Neural progenitor cell (in vitro differentiated cells): ENCODE results near the gene TBC1D1. TPM values are rescaled to one million over a fixed set of nuclear protein-coding genes. Genes with fewer than 3 reads are reported as not detected.

Experiments
- DNase-seq: peaks from one replicate; pipeline ENCODE4 v3.0.0-alpha.2; 2016; ENCODE audit warnings: low spot score
- H2AFZ ChIP-seq: fragments of 200-600 bp; sonication (generic); replicated peaks from 2 replicates; pipeline ENCODE4 v1.6.1; 2016; ENCODE audit warnings: antibody characterized with exemption
- H3F3A ChIP-seq: fragments of 200-600 bp; sonication (generic); 2 replicates; pipeline ENCODE4 v1.6.1; 2016; ENCODE audit warnings: antibody characterized with exemption, low read depth
- H3K27ac ChIP-seq: fragments of 200-600 bp; sonication (generic); 2 replicates; pipeline ENCODE4 v1.5.1; 2016; ENCODE audit warnings: mild to moderate bottlenecking
- H3K27me3 ChIP-seq: fragments of 200-600 bp; sonication (generic); 2 replicates; pipeline ENCODE4 v1.6.1; 2016; ENCODE audit warnings: mild to moderate bottlenecking, moderate library complexity
- H3K36me3 ChIP-seq: fragments of 200-600 bp; sonication (generic); 2 replicates; pipeline ENCODE4 v1.5.1; 2016
- H3K4me1 ChIP-seq: fragments of 200-600 bp; sonication (generic); 2 replicates; pipeline ENCODE4 v1.6.1; 2016; ENCODE audit warnings: mixed run types
- H3K4me2 ChIP-seq: fragments of 200-600 bp; sonication (generic); 2 replicates; pipeline ENCODE4 v1.6.1; 2016
- H3K4me3 ChIP-seq: fragments of 200-600 bp; sonication (generic); 2 replicates; pipeline ENCODE4 v1.5.1; 2016
- H3K79me2 ChIP-seq: fragments of 200-600 bp; sonication (generic); 2 replicates; pipeline ENCODE4 v1.6.1; 2016; ENCODE audit warnings: low read depth
- H3K9ac ChIP-seq: fragments of 200-600 bp; sonication (generic); 2 replicates; pipeline ENCODE4 v1.6.1; 2016
- H3K9me3 ChIP-seq: fragments of 200-600 bp; sonication (generic); 2 replicates; pipeline ENCODE4 v1.5.1; 2016; ENCODE audit warnings: low read depth
- H4K20me1 ChIP-seq: fragments of 200-600 bp; sonication (generic); 2 replicates; pipeline ENCODE4 v1.6.1; 2016; ENCODE audit warnings: low read depth
- H3K27ac Mint-ChIP-seq: 3 replicates; pipeline ENCODE4 v1.8.0; 2021; ENCODE audit warnings: mixed read lengths
- H3K27me3 Mint-ChIP-seq: 2 replicates; pipeline ENCODE4 v1.8.0; 2022; ENCODE audit warnings: low read depth, mild to moderate bottlenecking, inconsistent platforms, moderate library complexity, mixed read lengths; ENCODE audit not compliant: insufficient read depth
- H3K36me3 Mint-ChIP-seq: 3 replicates; pipeline ENCODE4 v1.8.0; 2021; ENCODE audit warnings: mixed read lengths
- H3K4me1 Mint-ChIP-seq: 3 replicates; pipeline ENCODE4 v1.8.0; 2021; ENCODE audit warnings: mixed read lengths
- H3K4me3 Mint-ChIP-seq: 3 replicates; pipeline ENCODE4 v1.8.0; 2021; ENCODE audit warnings: mild to moderate bottlenecking, moderate library complexity, mixed read lengths
- H3K9me3 Mint-ChIP-seq: 3 replicates; pipeline ENCODE4 v1.8.0; 2020; ENCODE audit warnings: mixed read lengths
- CTCF ChIP-seq: fragments of 200-600 bp; sonication (generic); IDR thresholded peaks from 2 replicates; pipeline ENCODE4 v1.5.1; 2017; ENCODE audit warnings: antibody characterized with exemption, mild to moderate bottlenecking
- EZH2 ChIP-seq: fragments of 200-600 bp; sonication (generic); IDR thresholded peaks from 2 replicates; pipeline ENCODE4 v1.6.1; 2017; ENCODE audit warnings: antibody characterized with exemption, mild to moderate bottlenecking, moderate library complexity
- EZH2phosphoT487 ChIP-seq: fragments of 200-600 bp; sonication (generic); IDR thresholded peaks from 2 replicates; pipeline ENCODE4 v1.6.1; 2017; ENCODE audit warnings: antibody characterized with exemption
- total RNA-seq: library from RNA; depleted of rRNA; stranded (reverse); fragments of >200 nt; gene quantifications from 2 replicates; pipeline ENCODE4 v1.2.3, GENCODE V29; 2015; ENCODE audit warnings: low replicate concordance

Gene TBC1D1
- total RNA-seq, 1 donor from 2014 or later, result 208 TPM

GRCh38 chr4:38099020-38099600, 208.2 kb downstream of the TBC1D1 start:
- Histone ChIP-seq H3K4me2 (no peak overlapping the region), H3F3A (no peaks in the 10 kb centered on the region), H3K4me1 (peaks cover 5% of the 10 kb centered on the region), H3K27ac (no peak overlapping the region), H3K79me2 (no peaks in the 10 kb centered on the region), H3K27me3 (no peaks in the 10 kb centered on the region), H4K20me1 (no peaks in the 10 kb centered on the region), H3K9me3 (no peaks in the 10 kb centered on the region), H3K9ac (no peak overlapping the region), H3K36me3 (no peaks in the 10 kb centered on the region), H3K4me3 (no peak overlapping the region), H2AFZ (no peak overlapping the region)
- Mint-ChIP-seq H3K9me3 (no peaks in the 10 kb centered on the region), H3K4me1 (peaks cover 9% of the 10 kb centered on the region), H3K4me3 (no peak overlapping the region), H3K27ac (no peak overlapping the region), H3K36me3 (peaks cover 28% of the 10 kb centered on the region), H3K27me3 (peaks cover 1% of the 10 kb centered on the region)
- DNase-seq, result no peak
- no peak for TF ChIP-seq CTCF
- TF ChIP-seq EZH2, result no peak
- TF ChIP-seq EZH2phosphoT487, result no peak

- no peaks in the 10 kb centered on the region for H3K27me3 ChIP-seq
- no peaks in the 10 kb centered on the region for H3F3A ChIP-seq
- H3K27me3 Mint-ChIP-seq, result peaks cover 3% of the 10 kb centered on the region
- H3K4me3 Mint-ChIP-seq, result no peak overlapping the region
- H3K4me2 ChIP-seq, result no peak overlapping the region
- H4K20me1 ChIP-seq, result no peaks in the 10 kb centered on the region
- no peaks in the 10 kb centered on the region for H3K4me1 ChIP-seq
- H3K9me3 ChIP-seq, result no peaks in the 10 kb centered on the region
- H3K4me1 Mint-ChIP-seq, result peaks cover 3% of the 10 kb centered on the region
- no peak overlapping the region for H2AFZ ChIP-seq
- H3K79me2 ChIP-seq, result no peaks in the 10 kb centered on the region
- H3K9ac ChIP-seq, result no peak overlapping the region
- no peaks in the 10 kb centered on the region for H3K9me3 Mint-ChIP-seq
- no peaks in the 10 kb centered on the region for H3K36me3 ChIP-seq
- no peak overlapping the region for H3K4me3 ChIP-seq
- no peak overlapping the region for H3K27ac ChIP-seq
- peak overlapping the region; percentile 36 for H3K27ac Mint-ChIP-seq
- H3K36me3 Mint-ChIP-seq, result peaks cover 29% of the 10 kb centered on the region
- DNase-seq, result no peak
- TF ChIP-seq EZH2 (no peak), CTCF (no peak), EZH2phosphoT487 (no peak)
Observed at GRCh38 chr4:38099908-38100407, 209.1 kb downstream of the TBC1D1 start.

GRCh38 chr4:38100474-38101255, 209.8 kb downstream of the TBC1D1 start:
- H4K20me1 ChIP-seq, result no peaks in the 10 kb centered on the region
- no peak overlapping the region for H3K4me2 ChIP-seq
- no peak for TF ChIP-seq EZH2phosphoT487
- no peak for TF ChIP-seq EZH2
- TF ChIP-seq CTCF, result no peak
- H3F3A ChIP-seq, result no peaks in the 10 kb centered on the region
- no peaks in the 10 kb centered on the region for H3K27me3 ChIP-seq
- H2AFZ ChIP-seq, result no peak overlapping the region
- no peak overlapping the region for H3K27ac Mint-ChIP-seq
- H3K27ac ChIP-seq, result no peak overlapping the region
- H3K9ac ChIP-seq, result no peak overlapping the region
- no peak for DNase-seq
- H3K4me1 Mint-ChIP-seq, result peaks cover 3% of the 10 kb centered on the region
- peaks cover 32% of the 10 kb centered on the region for H3K36me3 Mint-ChIP-seq
- H3K4me3 Mint-ChIP-seq, result no peak overlapping the region
- no peaks in the 10 kb centered on the region for H3K36me3 ChIP-seq
- peaks cover 4% of the 10 kb centered on the region for H3K27me3 Mint-ChIP-seq
- H3K9me3 ChIP-seq, result no peaks in the 10 kb centered on the region
- H3K9me3 Mint-ChIP-seq, result no peaks in the 10 kb centered on the region
- H3K79me2 ChIP-seq, result no peaks in the 10 kb centered on the region
- H3K4me3 ChIP-seq, result no peak overlapping the region
- no peaks in the 10 kb centered on the region for H3K4me1 ChIP-seq
